ENCODE data around the gene ZNF692.

Gene ZNF692

GRCh38 chr1:248824301-248824700 lies 34.6 kb downstream of the ZNF692 start:
- no peak for DNase-seq

GRCh38 chr1:248823517-248824001 lies 35.3 kb downstream of the ZNF692 start:
- no peak for DNase-seq

- no peak for DNase-seq
Observed at GRCh38 chr1:248822148-248823032, 36.5 kb downstream of the ZNF692 start.

GRCh38 chr1:248821641-248822040 lies 37.2 kb downstream of the ZNF692 start:
- DNase-seq = no peak

GRCh38 chr1:248821101-248821500 lies 37.8 kb downstream of the ZNF692 start:
- no peak for DNase-seq

GRCh38 chr1:248820041-248820585 lies 38.8 kb downstream of the ZNF692 start:
- DNase-seq = no peak

- no peak for DNase-seq
Observed at GRCh38 chr1:248818505-248819374, 40.1 kb downstream of the ZNF692 start.

- DNase-seq = no peak
Observed at GRCh38 chr1:248817065-248817464, 41.8 kb downstream of the ZNF692 start.

GRCh38 chr1:248816042-248816851 lies 42.6 kb downstream of the ZNF692 start:
- no peak for DNase-seq

- DNase-seq = no peak
Observed at GRCh38 chr1:248815407-248816034, 43.4 kb downstream of the ZNF692 start.

GRCh38 chr1:248814351-248814750 lies 44.5 kb downstream of the ZNF692 start:
- DNase-seq = no peak

- DNase-seq = no peak
Observed at GRCh38 chr1:248813546-248813945, 45.3 kb downstream of the ZNF692 start.

- DNase-seq = no peak
Observed at GRCh38 chr1:248812736-248813425, 46.0 kb downstream of the ZNF692 start.

GRCh38 chr1:248811514-248812490 lies 47.1 kb downstream of the ZNF692 start:
- DNase-seq = no peak

- no peak for DNase-seq
Observed at GRCh38 chr1:248810727-248811513, 48.0 kb downstream of the ZNF692 start.

GRCh38 chr1:248810000-248810726 lies 48.7 kb downstream of the ZNF692 start:
- no peak for DNase-seq

- DNase-seq = no peak
Observed at GRCh38 chr1:248808876-248809275, 50.0 kb downstream of the ZNF692 start.

GRCh38 chr1:248807067-248807737 lies 51.7 kb downstream of the ZNF692 start:
- DNase-seq = no peak

Measured in NCI-H1417 treated with DMSO at 0.1 percent for 48 hours (cell line).